NCI-H2029 (cell line): ENCODE data around the gene MEIS1.

Source experiments
- DNase-seq: peaks from one replicate; lab custom pipeline; 2025; lab: John Stamatoyannopoulos, UW

MEIS1 gene

DNA sequence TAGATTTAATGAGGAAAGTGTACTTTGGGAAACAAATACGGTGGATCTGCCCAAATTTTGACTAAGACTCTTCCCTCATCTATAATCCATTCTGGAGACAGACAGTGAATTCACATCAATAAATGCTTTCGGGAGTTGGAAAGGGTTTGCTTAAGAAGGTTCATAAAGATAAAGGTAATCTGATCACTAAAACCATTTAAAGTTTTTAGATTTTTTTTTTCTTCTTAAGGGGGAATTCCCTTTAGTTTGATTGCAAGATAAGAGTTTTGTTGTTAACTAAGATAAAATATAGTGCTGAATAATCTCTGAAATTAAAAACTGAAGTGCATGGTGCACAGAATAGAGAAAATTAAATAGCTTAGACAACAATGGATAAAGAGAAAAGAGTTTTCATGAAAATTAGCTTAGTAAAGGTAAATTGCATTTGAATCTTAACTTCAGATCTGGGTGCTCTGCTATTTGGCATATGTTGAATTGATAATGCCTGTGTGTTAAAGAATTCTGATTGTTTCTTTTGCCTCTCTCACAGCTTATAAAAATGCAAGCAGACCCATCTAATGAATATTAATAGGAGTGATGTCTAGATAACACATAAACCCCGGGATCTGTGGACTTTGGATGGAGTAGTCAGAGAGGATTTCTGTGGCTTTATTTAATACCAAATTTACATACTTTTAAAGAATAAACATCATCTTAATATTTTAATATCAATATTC is 100.8 kb downstream of the MEIS1 start:
- no peak for DNase-seq

DNA sequence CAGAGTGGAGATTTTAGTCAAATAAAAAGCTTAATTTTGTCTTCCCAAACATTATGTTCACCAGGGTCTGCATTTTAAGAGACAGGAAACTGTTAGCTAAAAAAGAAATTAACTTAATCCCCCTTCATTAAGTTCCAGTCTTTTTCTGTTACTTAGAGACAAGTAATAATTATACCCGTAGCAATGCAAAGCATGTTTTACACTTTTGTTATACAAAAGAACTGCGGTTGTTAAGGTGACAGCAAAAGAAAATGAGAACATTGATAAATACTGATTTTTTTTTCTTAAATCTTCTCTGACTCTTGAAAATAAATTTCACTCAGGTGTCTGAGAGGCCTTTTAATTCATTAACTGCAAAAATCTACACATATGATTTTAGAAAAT is 101.4 kb downstream of the MEIS1 start:
- no peak for DNase-seq

DNA sequence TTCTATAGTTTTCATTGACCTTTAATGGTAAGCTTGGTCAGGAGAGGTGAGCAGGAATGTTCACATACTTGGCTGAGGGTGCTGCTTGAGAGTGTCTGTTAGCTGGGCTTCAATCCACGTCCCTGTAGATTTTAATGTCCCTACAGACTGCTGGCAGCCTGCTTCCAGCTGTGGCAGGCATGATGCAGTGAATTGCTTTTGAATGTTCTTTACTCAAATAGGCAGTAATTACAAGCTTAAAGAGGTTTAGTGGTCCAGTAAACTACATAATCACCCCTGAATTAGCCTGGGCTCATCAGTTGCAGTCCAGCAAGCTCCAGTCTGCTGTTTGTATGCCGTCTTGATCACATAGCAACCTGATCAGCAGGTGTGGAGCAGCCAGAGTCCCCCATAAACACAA is 102.1 kb downstream of the MEIS1 start:
- DNase-seq = no peak

DNA sequence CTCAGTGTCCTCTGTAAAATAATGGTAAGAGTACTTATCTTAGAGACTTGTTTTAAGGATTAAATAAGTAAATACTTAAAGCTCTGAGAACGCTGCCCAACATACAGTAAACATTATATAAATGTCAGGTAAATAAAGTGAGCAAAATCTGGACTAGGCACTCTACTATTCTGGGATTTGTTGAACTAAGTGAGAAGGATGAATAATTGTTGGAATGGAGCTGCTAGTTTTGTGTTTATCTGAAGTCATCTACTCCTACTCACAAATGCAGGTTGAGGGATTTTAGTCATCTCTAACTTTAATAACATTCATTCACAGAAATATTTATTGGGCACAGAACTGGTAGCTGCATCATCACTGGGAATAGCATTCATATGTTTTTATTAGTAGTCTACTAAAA is 103.4 kb downstream of the MEIS1 start:
- no peak for DNase-seq

DNA sequence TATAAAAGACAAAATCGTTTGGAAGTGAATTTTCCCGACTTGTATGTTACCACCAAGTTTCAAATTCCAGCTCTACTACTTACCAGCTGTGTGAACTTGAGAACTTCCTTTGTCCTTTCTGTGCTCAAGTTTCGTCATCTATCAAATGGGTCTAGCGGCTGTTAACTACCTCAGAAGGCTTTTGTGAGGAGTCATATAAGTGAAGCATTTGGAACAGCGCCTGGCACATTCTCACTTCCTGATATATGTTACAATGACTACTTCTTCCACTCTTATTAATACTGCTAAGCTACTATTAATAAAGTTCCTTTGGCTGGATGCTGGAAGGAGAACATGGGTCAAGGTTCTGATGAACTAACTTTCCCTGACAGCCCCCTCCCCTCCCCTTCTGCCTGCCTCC is 104.5 kb downstream of the MEIS1 start:
- no peak for DNase-seq

DNA sequence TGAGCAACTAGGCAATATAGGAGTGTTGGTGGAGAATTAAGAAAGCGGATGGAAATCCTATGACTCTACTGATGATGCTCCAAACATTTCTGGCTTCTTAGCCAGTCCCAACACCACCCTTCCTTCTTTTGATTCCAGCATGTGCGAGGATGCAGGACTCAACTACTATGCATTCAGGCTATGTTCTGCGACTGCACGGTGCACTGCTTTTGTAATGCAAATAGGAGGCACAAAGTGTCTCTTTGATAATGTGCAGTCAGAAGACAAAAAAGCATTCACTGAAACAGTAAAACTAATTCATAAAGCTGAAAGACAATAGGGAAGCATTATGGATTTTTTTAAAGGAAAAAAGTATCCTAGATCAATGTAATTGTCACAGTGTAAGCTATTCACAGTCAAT is 106.7 kb downstream of the MEIS1 start:
- no peak for DNase-seq

DNA sequence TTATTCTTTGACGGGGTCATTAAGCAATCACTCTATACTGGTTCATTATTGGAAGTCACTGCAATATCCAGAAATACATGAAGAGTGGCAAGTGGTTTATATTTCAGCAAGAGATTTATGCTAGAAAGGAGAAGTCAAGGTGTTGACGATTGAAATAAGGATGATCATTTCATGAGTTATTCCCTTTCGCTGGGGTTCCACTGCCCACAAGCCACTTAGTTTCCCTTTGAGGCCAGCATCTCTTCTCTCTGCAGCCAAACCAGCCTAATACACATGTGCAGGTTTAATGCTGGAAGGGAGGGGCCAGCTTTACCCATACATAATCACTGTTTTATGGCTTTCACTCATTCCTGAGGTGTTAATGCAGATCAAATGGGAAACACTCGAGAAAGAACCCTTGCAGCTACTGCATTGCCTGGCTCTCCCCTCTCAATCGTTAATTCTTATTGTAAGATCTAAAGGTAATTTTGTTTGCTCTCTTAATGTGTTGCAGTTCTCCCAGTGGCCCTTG is 108.4 kb downstream of the MEIS1 start:
- DNase-seq = no peak

DNA sequence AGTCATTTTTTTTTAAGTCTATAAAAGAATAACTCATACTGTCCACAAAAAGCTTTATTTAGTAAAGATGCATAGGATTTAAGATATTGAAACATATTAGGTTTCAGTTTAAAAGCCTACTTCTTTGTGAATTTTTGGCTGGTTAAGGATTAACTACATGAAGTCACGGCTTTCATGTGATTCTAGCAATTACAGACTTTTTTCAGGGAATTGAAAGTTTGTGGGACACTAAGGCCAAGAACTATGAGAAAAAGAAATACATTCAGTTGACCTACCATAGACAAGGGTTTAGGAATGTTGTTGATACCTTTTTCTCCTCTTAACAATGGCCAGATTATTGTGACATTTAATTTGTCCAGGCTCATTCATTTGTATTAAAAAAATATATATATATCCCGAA is 109.3 kb downstream of the MEIS1 start:
- no peak for DNase-seq

DNA sequence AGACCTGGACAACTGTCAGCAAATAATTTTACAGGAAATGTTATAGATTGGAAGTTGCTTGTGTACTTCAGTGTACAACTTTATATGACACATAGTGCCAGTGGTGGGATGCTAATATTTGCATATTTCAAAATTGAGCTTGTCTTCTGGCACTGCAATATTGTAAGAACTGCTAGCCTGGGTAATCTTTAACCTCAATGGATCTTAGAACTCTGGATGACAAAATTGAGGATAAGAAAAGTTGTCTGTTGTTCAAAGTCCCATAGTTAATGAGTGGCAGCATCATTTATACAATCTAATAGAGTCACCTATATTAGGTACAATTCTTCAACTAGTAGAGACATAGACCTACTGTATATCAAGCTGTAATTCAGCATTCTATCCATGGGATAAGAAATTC is 110.3 kb downstream of the MEIS1 start:
- no peak for DNase-seq

DNA sequence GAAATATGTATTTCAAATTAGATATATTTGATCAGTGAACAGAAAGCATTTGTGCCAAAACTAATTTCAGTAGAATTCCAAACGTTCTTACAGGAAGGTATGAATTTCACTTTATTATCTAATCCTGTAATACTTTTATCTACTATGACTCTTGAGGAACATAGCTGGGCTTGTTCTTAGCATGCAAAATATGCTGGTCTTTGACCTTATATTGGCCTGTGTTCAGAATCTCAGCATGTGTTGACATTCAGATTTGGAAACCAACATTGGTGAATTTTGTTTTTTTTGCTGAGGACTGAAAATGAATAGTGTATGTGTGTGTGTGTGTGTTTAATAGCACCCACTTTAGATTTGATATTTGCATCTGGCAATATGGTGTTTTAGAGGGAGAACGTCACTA is 112.2 kb downstream of the MEIS1 start:
- DNase-seq = no peak

DNA sequence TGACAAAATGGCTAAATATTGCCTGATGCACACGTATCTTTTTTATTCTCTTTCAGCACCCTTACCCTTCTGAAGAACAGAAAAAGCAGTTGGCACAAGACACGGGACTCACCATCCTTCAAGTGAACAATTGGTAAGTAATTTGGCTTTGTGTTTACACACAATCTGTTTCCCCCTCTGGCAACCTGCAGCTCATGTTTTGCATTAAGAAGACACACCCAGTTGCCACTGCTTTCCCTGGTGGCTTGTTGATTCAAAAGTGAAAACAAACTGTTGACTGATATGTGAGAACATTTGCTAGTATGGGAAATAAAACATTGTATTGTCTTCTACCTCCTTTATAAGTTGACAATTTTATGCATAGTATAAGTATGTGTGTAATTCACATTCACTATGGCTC is 113.0 kb downstream of the MEIS1 start:
- DNase-seq = no peak

DNA sequence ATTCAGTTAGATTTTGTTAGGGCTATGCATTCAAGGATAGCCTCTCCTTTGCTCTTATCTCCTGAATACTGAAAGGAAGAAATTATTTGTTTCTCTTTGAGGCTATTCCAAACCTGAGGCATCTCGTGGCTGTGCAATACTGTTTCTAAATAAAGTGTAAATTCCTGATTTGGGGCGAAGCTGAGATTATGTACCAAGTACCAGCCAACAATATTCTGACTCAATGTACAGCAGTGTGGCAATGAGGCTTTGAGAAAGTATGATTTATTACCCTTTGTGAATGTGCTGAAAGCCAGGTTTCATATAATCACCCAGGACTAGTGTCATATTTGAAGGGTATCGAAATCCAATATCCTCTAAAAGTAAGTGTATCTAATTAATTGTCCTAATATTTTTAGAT is 113.5 kb downstream of the MEIS1 start:
- DNase-seq = no peak

DNA sequence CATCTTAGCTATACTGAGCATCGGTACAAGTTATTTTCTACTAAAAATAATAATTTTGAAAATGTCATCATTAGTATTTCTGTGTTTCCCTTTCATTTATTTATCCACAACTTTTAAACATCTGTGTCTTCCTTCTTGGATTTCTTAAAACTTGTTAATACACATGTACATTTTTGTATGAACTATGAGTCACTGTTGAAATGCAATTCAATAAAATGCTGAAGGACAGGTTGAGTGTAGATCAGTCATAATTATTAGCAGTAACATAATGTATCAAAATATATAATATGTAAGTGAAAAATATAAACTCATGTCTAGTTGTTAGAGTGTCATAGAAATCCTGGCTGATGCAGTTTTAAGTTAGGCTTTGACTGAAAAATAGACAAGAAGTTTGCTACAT is 115.9 kb downstream of the MEIS1 start:
- DNase-seq = no peak

DNA sequence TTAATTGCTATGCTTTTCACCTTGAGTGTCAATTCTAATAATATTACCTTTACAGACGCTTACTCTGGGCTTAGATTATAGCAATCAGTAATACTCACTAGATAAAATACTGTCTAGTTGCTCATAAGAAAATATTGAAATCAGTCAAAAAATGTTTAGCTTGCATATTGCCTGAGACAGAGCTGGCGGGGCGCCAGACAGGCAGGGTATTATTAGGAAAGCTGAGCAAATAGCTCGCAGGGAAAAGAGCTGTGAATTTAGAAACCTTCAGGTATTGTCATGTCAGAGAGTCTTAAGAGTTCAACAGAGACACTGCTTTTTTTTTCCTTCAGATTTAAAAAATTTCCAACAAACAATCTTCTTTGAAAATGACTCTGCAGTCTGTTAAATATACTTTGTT is 118.4 kb downstream of the MEIS1 start:
- no peak for DNase-seq

DNA sequence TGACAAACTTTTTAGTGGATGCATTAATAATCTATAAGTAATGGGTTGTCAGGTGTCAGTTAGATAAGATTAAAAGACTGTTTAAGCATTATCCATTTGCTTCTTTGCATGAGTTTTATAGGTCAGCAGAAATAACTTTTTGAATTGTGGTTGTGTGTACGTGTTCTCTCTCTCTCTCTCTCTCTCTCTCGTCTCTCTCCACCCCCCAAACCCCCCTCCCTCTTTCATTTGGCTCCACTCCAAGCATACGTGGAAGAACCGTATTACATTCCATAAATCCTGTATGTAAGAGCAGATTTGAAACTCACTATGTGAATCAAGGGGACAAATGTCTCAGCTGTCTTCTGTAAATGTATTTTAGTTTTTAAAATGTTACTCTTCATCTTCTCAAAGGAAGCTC is 120.2 kb downstream of the MEIS1 start:
- no peak for DNase-seq

DNA sequence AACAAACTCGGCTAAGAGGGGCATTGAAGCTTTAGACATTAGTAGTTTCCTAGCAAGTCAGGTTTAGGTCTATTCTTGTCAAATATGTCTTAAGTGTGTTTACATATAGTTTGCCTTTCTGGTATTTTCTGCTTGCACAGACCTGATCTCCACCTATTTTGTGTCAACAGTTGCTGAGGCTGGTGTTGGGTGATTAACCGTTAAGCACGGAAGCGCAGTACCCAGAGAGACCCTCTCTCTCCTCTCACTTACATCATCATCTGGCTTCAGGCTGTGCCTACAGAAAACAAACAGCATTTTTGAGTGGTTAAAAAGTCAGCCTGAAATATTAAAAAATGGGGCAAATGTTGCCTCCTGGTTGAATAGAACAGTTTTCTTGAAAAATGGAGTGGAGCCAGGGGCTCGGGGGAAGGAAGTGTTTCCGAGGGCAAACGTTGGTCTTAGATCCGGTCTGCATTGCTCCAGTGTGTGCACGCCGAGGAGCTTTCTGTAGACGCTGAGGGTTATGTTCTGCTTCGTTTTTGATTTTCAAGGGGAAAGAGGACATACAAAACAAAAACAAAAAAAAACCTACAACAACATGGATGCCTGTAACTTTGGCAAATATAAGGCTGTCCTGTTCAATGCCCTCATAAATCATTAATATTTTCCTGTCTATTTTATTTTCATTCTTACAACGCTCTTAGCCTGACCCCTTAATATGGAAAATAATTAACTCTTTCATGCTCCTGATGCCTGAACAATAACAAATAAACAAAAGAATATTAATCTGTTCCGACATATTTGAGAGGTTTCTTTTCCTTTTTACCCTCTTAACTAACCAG is 120.8 kb downstream of the MEIS1 start:
- DNase-seq = no peak

DNA sequence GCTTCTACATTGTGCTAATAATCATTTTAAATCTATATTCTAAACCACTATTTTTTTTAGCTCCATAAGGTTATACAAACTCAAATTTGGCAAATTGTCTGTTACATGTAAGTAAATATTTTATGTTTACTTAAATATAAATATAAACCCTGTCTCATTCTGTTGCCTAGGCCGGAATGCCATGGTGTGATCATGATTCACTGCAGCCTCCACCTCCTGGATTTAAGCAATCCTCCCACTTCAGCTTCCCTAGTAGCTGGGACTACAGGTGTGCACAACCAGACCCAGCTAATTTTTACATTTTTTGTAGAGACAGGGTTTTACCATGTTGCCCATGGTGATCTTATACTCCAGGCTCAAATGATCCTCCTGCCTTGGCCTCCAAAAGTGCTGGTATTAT is 124.7 kb downstream of the MEIS1 start:
- no peak for DNase-seq

DNA sequence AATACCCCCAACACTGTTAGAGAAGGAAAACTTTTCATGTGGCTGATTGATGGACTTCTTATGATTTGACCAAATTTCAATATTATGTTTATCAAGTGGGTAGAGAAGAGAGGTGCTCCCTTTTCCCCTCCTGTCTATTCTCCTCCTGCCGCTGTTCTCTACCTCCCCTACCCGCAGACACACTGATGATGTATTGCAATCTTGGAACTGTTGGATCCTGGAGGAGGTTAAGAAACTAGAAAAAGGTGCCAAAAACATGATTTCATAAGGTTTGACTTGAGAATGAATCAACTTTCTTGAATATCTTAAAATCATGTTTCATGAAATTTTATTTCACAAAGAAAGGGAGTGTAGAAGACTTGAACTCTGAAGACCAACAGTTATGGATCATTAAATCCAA is 125.8 kb downstream of the MEIS1 start:
- DNase-seq = no peak

DNA sequence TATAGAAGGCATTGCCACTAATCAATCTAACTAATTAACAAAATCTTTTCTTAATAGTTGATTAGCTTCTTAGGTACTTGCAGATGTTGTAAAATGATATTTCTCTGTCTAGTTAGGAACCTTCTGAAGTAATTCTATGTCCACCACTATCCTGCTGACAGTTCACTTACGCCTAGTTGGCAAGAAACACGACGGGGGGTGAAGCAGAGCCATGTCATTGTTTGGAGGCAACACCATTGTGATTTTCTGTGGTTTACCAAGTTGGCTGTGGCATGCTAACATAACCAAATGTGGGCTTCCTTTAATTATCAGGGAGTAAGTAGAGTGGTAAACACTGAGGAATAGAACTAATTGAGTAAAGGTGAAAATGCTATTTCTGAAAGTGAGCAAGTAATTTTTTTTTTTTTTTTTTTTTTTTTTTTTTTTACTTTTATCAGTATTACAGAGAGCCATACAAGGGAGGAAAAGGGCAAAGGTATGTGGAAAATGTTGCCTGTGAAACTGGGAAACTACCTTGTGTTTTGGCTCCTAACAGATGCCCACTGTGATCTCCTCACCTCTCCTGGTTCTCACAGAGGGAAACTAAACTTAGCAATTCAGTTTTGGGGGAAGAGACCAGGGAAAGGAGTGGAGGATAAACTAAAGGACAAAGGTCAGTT is 126.8 kb downstream of the MEIS1 start:
- DNase-seq = no peak

DNA sequence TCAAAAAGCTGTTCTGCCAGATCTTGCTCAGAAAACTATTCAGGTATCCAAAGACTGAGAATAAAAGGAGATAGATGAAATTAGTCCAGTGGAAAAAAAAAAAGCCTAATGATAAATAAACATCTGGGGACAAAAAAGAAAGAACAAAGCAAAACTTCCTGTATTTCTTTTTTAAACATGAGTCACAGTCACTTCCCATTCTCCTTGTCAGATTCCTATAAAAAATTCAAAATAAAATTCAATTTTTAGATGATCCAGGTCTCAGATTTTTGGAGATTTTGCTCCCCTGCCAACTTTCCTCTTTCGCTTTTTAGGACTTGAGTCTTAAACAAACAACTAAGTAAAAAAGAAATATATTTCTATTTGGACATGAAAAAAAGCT is 127.4 kb downstream of the MEIS1 start:
- no peak for DNase-seq

DNA sequence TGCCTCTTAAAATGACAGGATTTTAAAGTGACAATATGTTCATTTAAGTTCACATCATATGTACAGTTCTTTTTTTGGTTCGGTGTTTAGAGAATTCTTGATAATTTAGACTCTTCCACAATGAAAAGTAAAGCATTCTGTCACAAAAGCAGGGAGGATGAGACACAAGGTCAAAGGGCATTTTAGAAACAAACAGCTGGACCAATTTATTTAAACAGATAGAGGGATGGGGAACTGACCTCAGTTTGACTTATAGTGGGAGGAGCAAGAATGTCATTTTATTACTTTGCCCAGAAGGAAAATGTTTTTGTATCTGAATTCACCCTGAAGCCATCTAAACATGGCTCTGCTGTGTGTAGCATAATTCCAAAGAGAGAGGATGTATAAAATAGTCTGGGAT is 128.5 kb downstream of the MEIS1 start:
- no peak for DNase-seq

DNA sequence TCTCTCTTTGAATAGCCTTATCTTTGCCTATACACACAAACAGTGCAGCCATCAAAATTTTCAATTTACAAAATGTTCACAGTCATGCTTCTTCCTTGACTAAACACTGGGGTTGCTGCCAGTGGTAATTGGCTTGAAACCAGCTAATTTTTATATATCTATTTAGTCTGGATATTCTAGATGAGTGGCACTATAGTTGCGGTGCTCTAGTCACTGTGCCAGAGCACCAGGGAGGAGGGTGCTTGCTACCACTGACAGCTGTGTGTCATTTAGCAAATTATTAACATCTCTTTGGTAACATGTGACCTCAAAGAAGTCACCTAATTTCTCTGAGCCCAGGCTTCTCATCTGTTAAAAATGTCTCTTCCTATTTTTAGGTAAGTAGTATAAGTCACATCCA is 130.4 kb downstream of the MEIS1 start:
- no peak for DNase-seq

DNA sequence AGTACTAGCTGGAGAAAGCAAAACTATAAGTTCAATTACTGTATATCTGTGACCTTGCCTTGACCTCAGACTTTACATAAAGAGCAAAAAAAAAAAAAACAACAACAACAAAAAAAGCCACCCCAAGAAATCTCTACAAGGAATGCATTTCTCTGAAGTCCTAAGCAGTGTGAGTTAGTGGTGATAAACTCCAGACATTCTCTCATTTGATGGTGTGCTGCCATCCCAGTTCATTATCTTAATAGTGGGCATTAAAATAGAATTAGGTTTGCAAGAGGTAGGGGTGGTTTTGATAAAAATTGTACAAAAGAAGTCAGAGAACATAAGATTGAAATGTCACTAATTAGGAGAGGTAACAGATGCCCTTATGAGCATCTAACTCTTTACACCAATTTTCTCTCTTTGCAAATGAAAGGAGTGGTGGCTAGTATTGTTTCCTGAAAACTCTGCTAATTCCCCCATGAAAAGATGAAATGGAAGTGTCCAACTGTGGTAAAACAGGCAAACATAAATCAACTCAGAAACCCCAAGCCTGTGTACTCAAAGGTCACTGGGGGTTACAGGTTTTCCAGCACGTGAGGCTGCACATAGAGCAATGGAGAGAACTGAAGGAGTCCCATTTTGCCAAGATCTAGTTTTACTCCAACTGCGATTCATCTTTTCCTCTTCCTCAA is 131.9 kb downstream of the MEIS1 start:
- no peak for DNase-seq
